ENCODE results near the gene GOPC. TPM values are rescaled to one million over a fixed set of nuclear protein-coding genes. Genes with fewer than 3 reads are reported as not detected.
A peak's percentile ranks its signal among the peaks of the same experiment; 100 is the strongest.

Gene GOPC
- total RNA-seq, 1 experiment from 2014 or later: 14.1 TPM

DNA sequence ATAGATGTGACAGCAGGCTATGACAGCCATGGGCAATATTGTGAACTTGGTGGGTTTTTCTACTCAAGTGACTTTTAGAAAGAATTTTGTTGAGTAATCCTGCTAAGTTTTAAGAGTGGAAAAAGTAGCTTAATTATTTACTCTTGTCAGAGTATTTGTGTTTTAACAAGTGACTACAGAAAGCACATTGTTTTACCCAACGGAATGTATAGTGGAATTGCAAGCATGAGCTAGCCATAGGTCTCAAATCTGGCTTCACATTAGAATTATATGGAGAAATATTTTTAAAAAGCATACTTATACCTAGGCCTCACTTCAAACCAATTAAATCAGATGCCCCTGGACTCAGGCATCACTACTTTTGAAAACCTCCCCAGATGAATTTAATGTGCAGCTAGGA, 35.5 kb upstream of the GOPC start:
- no peaks in the 10 kb centered on the region for H3K4me1 ChIP-seq (replicated peaks; ENCODE audit: insufficient read depth)
- H2AFZ ChIP-seq: no peak overlapping the region
- DNase-seq: no peak
- ChIA-PET POLR2A (ENCODE audit: unreplicated experiment) (no interaction called here), CTCF (interaction anchor here (0.6 kb wide), 1 partner anchor 166 kb away, joined by 3 read pairs; no protein-coding TSS in a partner anchor)
- intact Hi-C loops (cut with micrococcal nuclease; ENCODE audit: unreplicated experiment): no loop called here
- no peaks in the 10 kb centered on the region for H3K27me3 ChIP-seq (ENCODE audit: insufficient read depth, low read depth)
- no peaks in the 10 kb centered on the region for H4K20me1 ChIP-seq (ENCODE audit: insufficient read depth)
- H3K4me3 ChIP-seq: no peak overlapping the region
- H3K27ac ChIP-seq: no peak overlapping the region
- no peaks in the 10 kb centered on the region for H3F3A ChIP-seq (ENCODE audit: insufficient read depth, low read depth)
- BruUV-seq (replicated peaks): no TSS peak
- no peaks in the 10 kb centered on the region for H3K9me3 ChIP-seq (ENCODE audit: insufficient read depth, low read depth)
- H3K4me2 ChIP-seq: no peak overlapping the region
- no peak for TF ChIP-seq EZH2 (IDR thresholded peaks at IDR 0.05; ENCODE audit: low read depth)
- TF ChIP-seq, protein P1, sequence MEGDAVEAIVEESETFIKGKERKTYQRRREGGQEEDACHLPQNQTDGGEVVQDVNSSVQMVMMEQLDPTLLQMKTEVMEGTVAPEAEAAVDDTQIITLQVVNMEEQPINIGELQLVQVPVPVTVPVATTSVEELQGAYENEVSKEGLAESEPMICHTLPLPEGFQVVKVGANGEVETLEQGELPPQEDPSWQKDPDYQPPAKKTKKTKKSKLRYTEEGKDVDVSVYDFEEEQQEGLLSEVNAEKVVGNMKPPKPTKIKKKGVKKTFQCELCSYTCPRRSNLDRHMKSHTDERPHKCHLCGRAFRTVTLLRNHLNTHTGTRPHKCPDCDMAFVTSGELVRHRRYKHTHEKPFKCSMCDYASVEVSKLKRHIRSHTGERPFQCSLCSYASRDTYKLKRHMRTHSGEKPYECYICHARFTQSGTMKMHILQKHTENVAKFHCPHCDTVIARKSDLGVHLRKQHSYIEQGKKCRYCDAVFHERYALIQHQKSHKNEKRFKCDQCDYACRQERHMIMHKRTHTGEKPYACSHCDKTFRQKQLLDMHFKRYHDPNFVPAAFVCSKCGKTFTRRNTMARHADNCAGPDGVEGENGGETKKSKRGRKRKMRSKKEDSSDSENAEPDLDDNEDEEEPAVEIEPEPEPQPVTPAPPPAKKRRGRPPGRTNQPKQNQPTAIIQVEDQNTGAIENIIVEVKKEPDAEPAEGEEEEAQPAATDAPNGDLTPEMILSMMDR (conservative IDR thresholded peaks at IDR 0.05): no peak
- no peaks in the 10 kb centered on the region for H3K36me3 ChIP-seq (ENCODE audit: low read depth)
- H3K79me2 ChIP-seq (ENCODE audit: low read depth): no peaks in the 10 kb centered on the region
- H3K9me2 ChIP-seq (ENCODE audit: insufficient read depth): no peaks in the 10 kb centered on the region; the same call in 1 of the 2 replicates

DNA sequence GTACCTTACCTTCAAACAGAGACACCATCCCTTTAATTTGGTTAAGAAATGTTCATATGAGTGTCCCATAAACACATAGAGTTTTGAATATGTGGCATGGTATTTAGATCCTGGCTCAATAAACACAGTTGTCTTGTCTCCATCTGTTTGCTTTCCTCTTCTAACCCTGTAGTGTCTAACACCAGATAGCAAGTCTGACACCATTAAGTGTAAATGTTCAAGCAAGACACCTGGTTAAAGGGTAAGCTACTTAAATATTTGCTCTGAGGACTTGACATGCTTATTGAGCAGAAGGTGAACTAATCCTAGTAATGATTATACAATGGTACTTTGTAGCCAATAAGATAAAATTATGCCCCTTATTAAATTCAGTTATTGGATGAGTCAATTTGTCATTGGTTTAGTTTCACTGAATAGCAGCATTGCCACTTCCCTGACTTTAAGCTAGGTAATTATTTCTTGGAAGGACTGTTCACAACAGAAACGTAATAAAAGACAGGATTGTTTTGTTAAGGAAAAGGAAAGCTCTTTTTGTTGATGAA, 26.9 kb upstream of the GOPC start:
- H4K20me1 ChIP-seq (ENCODE audit: insufficient read depth): no peaks in the 10 kb centered on the region
- no peak overlapping the region for H3K27ac ChIP-seq
- peaks cover 16% of the 10 kb centered on the region; the same call in 1 of the 2 replicates for H3K9me3 ChIP-seq (ENCODE audit: insufficient read depth, low read depth)
- H3K9me2 ChIP-seq (ENCODE audit: insufficient read depth): no peaks in the 10 kb centered on the region
- ChIA-PET CTCF (no interaction called here), POLR2A (ENCODE audit: unreplicated experiment) (no interaction called here)
- H3K4me3 ChIP-seq: no peak overlapping the region
- no peaks in the 10 kb centered on the region for H3K79me2 ChIP-seq (ENCODE audit: low read depth)
- H3F3A ChIP-seq (ENCODE audit: insufficient read depth, low read depth): no peaks in the 10 kb centered on the region
- DNase-seq: no peak
- TF ChIP-seq EZH2 (IDR thresholded peaks at IDR 0.05; ENCODE audit: low read depth): no peak
- no peak overlapping the region for H2AFZ ChIP-seq
- H3K4me2 ChIP-seq: no peak overlapping the region
- BruUV-seq (replicated peaks): no TSS peak
- intact Hi-C loops (cut with micrococcal nuclease; ENCODE audit: unreplicated experiment): no loop called here
- no peaks in the 10 kb centered on the region for H3K4me1 ChIP-seq (replicated peaks; ENCODE audit: insufficient read depth)
- H3K36me3 ChIP-seq (ENCODE audit: low read depth): no peaks in the 10 kb centered on the region
- no peaks in the 10 kb centered on the region for H3K27me3 ChIP-seq (ENCODE audit: insufficient read depth, low read depth)

DNA sequence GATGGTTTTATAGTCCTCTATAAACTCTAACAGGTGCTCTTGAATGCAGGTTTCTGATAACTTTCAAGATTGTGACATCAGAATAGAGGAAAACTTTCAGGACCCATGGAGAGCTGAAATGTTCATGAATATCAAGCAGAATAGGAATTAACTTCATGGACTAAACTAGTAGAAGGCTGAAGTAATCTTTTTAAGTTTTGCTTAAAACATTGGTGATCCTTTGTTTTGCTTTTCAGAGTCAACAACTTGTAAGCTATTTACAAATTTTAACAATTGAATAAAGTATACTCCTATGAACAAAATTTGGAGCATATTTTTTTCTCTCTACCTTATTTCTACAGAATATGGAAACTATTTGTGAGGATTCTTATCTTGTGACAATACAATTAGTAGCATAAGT, 25.2 kb upstream of the GOPC start:
- H3K79me2 ChIP-seq (ENCODE audit: low read depth): no peaks in the 10 kb centered on the region
- no peak overlapping the region for H2AFZ ChIP-seq
- no peak overlapping the region for H3K4me2 ChIP-seq
- no peak overlapping the region for H3K4me3 ChIP-seq
- H3K9me2 ChIP-seq (ENCODE audit: insufficient read depth): no peaks in the 10 kb centered on the region
- H3K4me1 ChIP-seq (replicated peaks; ENCODE audit: insufficient read depth): no peaks in the 10 kb centered on the region
- ChIA-PET CTCF (no interaction called here), POLR2A (ENCODE audit: unreplicated experiment) (no interaction called here)
- H4K20me1 ChIP-seq (ENCODE audit: insufficient read depth): no peaks in the 10 kb centered on the region
- H3K9me3 ChIP-seq (ENCODE audit: insufficient read depth, low read depth): peaks cover 19% of the 10 kb centered on the region; the same call in 1 of the 2 replicates
- H3K27me3 ChIP-seq (ENCODE audit: insufficient read depth, low read depth): no peaks in the 10 kb centered on the region
- no peaks in the 10 kb centered on the region for H3K36me3 ChIP-seq (ENCODE audit: low read depth)
- no TSS peak for BruUV-seq (replicated peaks)
- TF ChIP-seq EZH2 (IDR thresholded peaks at IDR 0.05; ENCODE audit: low read depth): no peak
- TF ChIP-seq, protein P1 (conservative IDR thresholded peaks at IDR 0.05): no peak
- DNase-seq: peak in 1 of 2 experiments; percentile 26
- intact Hi-C loops (cut with micrococcal nuclease; ENCODE audit: unreplicated experiment): no loop called here
- H3K27ac ChIP-seq: no peak overlapping the region
- H3F3A ChIP-seq (ENCODE audit: insufficient read depth, low read depth): no peaks in the 10 kb centered on the region

Measured in PC-9 (cell line).